CD14-positive monocyte (primary cell): Measurements from ENCODE around the gene DAB2IP. TPM values are rescaled to one million over a fixed set of nuclear protein-coding genes. Genes with fewer than 3 reads are reported as not detected.

Source experiments
- DNase-seq, 3 donors: peaks; one replicate each; pipeline ENCODE4 v3.0.0-alpha.2; 2011 to 2022
- H2AFZ ChIP-seq: 2 replicates; pipeline ENCODE4 v1.6.0; 2012; ENCODE audit warnings: mild to moderate bottlenecking, low read depth, low read length, inconsistent platforms; ENCODE audit not compliant: insufficient read depth, poor library complexity, severe bottlenecking
- H3K27ac ChIP-seq, 2 donors: 1 replicate in 1 of 2; 2 replicates in 1 of 2; pipeline ENCODE4 v1.5.1; 2012 to 2013; ENCODE audit warnings: low read length in 2 of 2, control low read depth in 1 of 2, inconsistent platforms in 1 of 2, low read depth in 1 of 2, mild to moderate bottlenecking in 1 of 2
- H3K27me3 ChIP-seq, 2 donors: one replicate each; pipeline versions ENCODE4 v1.6.0 to v1.6.1; 2011 to 2013; ENCODE audit warnings: low read length in 2 of 2; ENCODE audit not compliant: control insufficient read depth in 2 of 2, insufficient read depth in 2 of 2
- H3K36me3 ChIP-seq, 2 donors: replicated peaks in 1 of 2; 1 replicate in 1 of 2; 2 replicates in 1 of 2; pipeline versions ENCODE4 v1.5.1 to v1.6.1; 2012 to 2013; ENCODE audit warnings: low read length in 2 of 2, control low read depth in 1 of 2, inconsistent platforms in 1 of 2, mild to moderate bottlenecking in 1 of 2; ENCODE audit not compliant: insufficient read depth in 2 of 2, control insufficient read depth in 1 of 2
- H3K4me1 ChIP-seq, 2 donors: 1 replicate in 1 of 2; 2 replicates in 1 of 2; pipeline versions ENCODE4 v1.5.1 to v1.6.1; 2012 to 2013; ENCODE audit warnings: low read length in 2 of 2, control low read depth in 1 of 2, inconsistent platforms in 1 of 2, mild to moderate bottlenecking in 1 of 2, moderate library complexity in 1 of 2; ENCODE audit not compliant: insufficient read depth in 2 of 2, control insufficient read depth in 1 of 2
- H3K4me2 ChIP-seq: replicated peaks from 2 replicates; pipeline ENCODE3; 2012; ENCODE audit warnings: low read length, moderate library complexity, mild to moderate bottlenecking; ENCODE audit not compliant: poor library complexity, severe bottlenecking; ENCODE audit errors: extremely low read depth
- H3K4me3 ChIP-seq, 3 experiments: fragments of 200-600 bp in 1 of 3; sonication (generic) in 1 of 3; replicated peaks in 1 of 3; 1 replicate in 2 of 3; 2 replicates in 1 of 3; pipeline ENCODE4 v1.5.1; 2011 to 2013; ENCODE audit warnings: low read length in 3 of 3, mild to moderate bottlenecking in 3 of 3, control low read depth in 2 of 3, low read depth in 2 of 3, inconsistent platforms in 1 of 3, moderate library complexity in 1 of 3
- H3K79me2 ChIP-seq: 2 replicates; pipeline ENCODE4 v1.6.0; 2012; ENCODE audit warnings: mild to moderate bottlenecking, control low read depth, inconsistent platforms, low read length, moderate library complexity; ENCODE audit not compliant: insufficient read depth
- H3K9ac ChIP-seq: 2 replicates; pipeline ENCODE4 v1.6.0; 2017; ENCODE audit warnings: low read length, mild to moderate bottlenecking; ENCODE audit not compliant: insufficient read depth, poor library complexity, severe bottlenecking
- H3K9me3 ChIP-seq, 2 donors: replicated peaks in 1 of 2; 1 replicate in 1 of 2; 2 replicates in 1 of 2; pipeline versions ENCODE4 v1.5.1 to v1.6.1; 2012 to 2013; ENCODE audit warnings: low read length in 2 of 2, control low read depth in 1 of 2; ENCODE audit not compliant: control insufficient read depth in 1 of 2, insufficient read depth in 1 of 2
- H4K20me1 ChIP-seq: 2 replicates; pipeline ENCODE4 v1.6.0; 2012; ENCODE audit warnings: mild to moderate bottlenecking, low read length, control low read depth, moderate library complexity; ENCODE audit not compliant: insufficient read depth
- H3K27ac Mint-ChIP-seq, 7 donors: one replicate each; pipeline ENCODE4 v1.8.0; 2020; ENCODE audit warnings: mild to moderate bottlenecking in 7 of 7, mixed read lengths in 7 of 7, moderate library complexity in 6 of 7, inconsistent platforms in 2 of 7
- H3K27me3 Mint-ChIP-seq, 3 donors: one replicate each; pipeline ENCODE4 v1.8.0; 2021 to 2022; ENCODE audit warnings: low read depth in 3 of 3, mild to moderate bottlenecking in 3 of 3, mixed read lengths in 3 of 3, moderate library complexity in 3 of 3, inconsistent platforms in 1 of 3
- H3K36me3 Mint-ChIP-seq, 2 donors: one replicate each; pipeline ENCODE4 v1.8.0; 2020; ENCODE audit warnings: mixed read lengths in 2 of 2, inconsistent platforms in 1 of 2, mild to moderate bottlenecking in 1 of 2
- H3K4me1 Mint-ChIP-seq: one replicate; pipeline ENCODE4 v1.8.0; 2020; ENCODE audit warnings: mild to moderate bottlenecking, mixed read lengths
- H3K4me3 Mint-ChIP-seq, 2 donors: one replicate each; pipeline ENCODE4 v1.8.0; 2020; ENCODE audit warnings: mild to moderate bottlenecking in 2 of 2, mixed read lengths in 2 of 2, moderate library complexity in 1 of 2
- H3K9me3 Mint-ChIP-seq, 7 donors: one replicate each; pipeline ENCODE4 v1.8.0; 2020 to 2022; ENCODE audit warnings: mixed read lengths in 7 of 7, mild to moderate bottlenecking in 6 of 7, moderate library complexity in 6 of 7, inconsistent platforms in 2 of 7
- CTCF ChIP-seq: fragments of 200-600 bp; IDR thresholded peaks from one replicate; pipeline ENCODE4 v1.8.0; 2022; ENCODE audit warnings: antibody characterized with exemption, mild to moderate bottlenecking
- WGBS: methylation state at CpG from one replicate; pipeline ENCODE4 v1.1.5; 2013; ENCODE audit warnings: missing lambda C conversion rate; ENCODE audit not compliant: insufficient coverage; 5-methylcytosine and 5-hydroxymethylcytosine counted together
- intact Hi-C, 2 donors: fragments of 100-400 bp; cut with micrococcal nuclease; formaldehyde crosslinking; loops; one replicate each; pipeline versions ENCODE4 v1.15.0 to v1.15.1; 2023
- polyA plus RNA-seq, 3 donors: library from polyadenylated mRNA; depleted of rRNA in 1 of 3; unstranded in 2 of 3; stranded (reverse) in 1 of 3; fragments of 300-500 nt in 2 of 3; fragments of >200 nt in 1 of 3; fragmentation: Illumina TruSeq in 2 of 3; gene quantifications; 1 replicate in 2 of 3; 2 replicates in 1 of 3; pipeline ENCODE4 v1.2.3, GENCODE V29; 2012 to 2021

The DAB2IP gene
- polyA plus RNA-seq, 3 donors: 0.13 TPM; not detected in 2

- Histone ChIP-seq H3K9ac (no peak overlapping the region), H3K4me3 (no peak overlapping the region), H3K79me2 (no peaks in the 10 kb centered on the region), H4K20me1 (no peaks in the 10 kb centered on the region), H3K4me2 (no peak overlapping the region), H3K36me3 (no peaks in the 10 kb centered on the region), H3K27me3 (peaks cover 0 to 7% of the 10 kb centered on the region in 2 donors), H3K27ac (no peak overlapping the region), H3K9me3 (no peaks in the 10 kb centered on the region), H3K4me1 (no peaks in the 10 kb centered on the region), H2AFZ (no peak overlapping the region)
- H3K4me1 Mint-ChIP-seq: no peaks in the 10 kb centered on the region
- H3K27me3 Mint-ChIP-seq: peaks cover 10 to 35% (median 17%) of the 10 kb centered on the region in 3 donors
- intact Hi-C loops: loop anchor here (5.0 kb wide), 3 partner anchors 132 to 308 kb away; no protein-coding TSS in a partner anchor
- no peak overlapping the region for H3K4me3 Mint-ChIP-seq
- H3K27ac Mint-ChIP-seq: peak overlapping the region in 1 of 7 donors; percentile 57
- H3K36me3 Mint-ChIP-seq: no peaks in the 10 kb centered on the region
- DNase-seq: peak; percentile 6 to 27 (median 9)
- 73% methylated on average over 11 of the region's 19 CpGs for WGBS
- H3K9me3 Mint-ChIP-seq: no peaks in the 10 kb centered on the region
- peak; percentile 65 for TF ChIP-seq CTCF
These were observed 33.1 kb downstream of the DAB2IP start for GRCh38 chr9:121684381-121685145.

- DNase-seq: no peak
- Histone ChIP-seq H3K4me1 (no peaks in the 10 kb centered on the region), H2AFZ (no peak overlapping the region), H4K20me1 (no peaks in the 10 kb centered on the region), H3K27ac (no peak overlapping the region), H3K79me2 (no peaks in the 10 kb centered on the region), H3K36me3 (no peaks in the 10 kb centered on the region), H3K4me3 (no peak overlapping the region), H3K4me2 (no peak overlapping the region), H3K27me3 (peaks cover 0 to 7% of the 10 kb centered on the region in 2 donors), H3K9ac (no peak overlapping the region), H3K9me3 (no peaks in the 10 kb centered on the region)
- intact Hi-C loops: loop anchor here in 1 of 2 donors (5.0 kb wide), 1 partner anchor 307 kb away; no protein-coding TSS in a partner anchor
- H3K4me1 Mint-ChIP-seq: no peaks in the 10 kb centered on the region
- peaks cover 10 to 39% (median 15%) of the 10 kb centered on the region in 3 donors for H3K27me3 Mint-ChIP-seq
- WGBS: 73% methylated on average over 1 of the region's 14 CpGs
- no peak for TF ChIP-seq CTCF
- H3K4me3 Mint-ChIP-seq: no peak overlapping the region
- H3K27ac Mint-ChIP-seq: no peak overlapping the region
- H3K36me3 Mint-ChIP-seq: no peaks in the 10 kb centered on the region
- no peaks in the 10 kb centered on the region for H3K9me3 Mint-ChIP-seq
These were observed 33.8 kb downstream of the DAB2IP start for GRCh38 chr9:121685146-121685794.
